Activated CD8-positive, alpha-beta T cell treated with anti-CD3 and anti-CD28 coated beads for 36 hours (primary cell): ENCODE results near the gene PTPRN2. TPM values are rescaled to one million over a fixed set of nuclear protein-coding genes. Genes with fewer than 3 reads are reported as not detected.

ENCODE experiments used
- ATAC-seq: fragments of 200-7000 bp; cut with Tn5 transposase; one replicate; pipeline ENCODE4 v1.10.0; 2021; ENCODE audit warnings: mild to moderate bottlenecking, moderate library complexity
- CTCF ChIA-PET: fragments of 350-600 bp; sonication (Branson Sonifier 250); formaldehyde crosslinking; loops from one replicate; lab custom pipeline; 2021; ENCODE audit warnings: antibody characterized with exemption; lab: Charles Lee
- POLR2A ChIA-PET: fragments of 350-600 bp; sonication (Branson Sonifier 250); formaldehyde crosslinking; loops from one replicate; lab custom pipeline; 2021; ENCODE audit warnings: antibody characterized with exemption; lab: Charles Lee
- DNase-seq: peaks from one replicate; pipeline ENCODE4 v3.0.0-alpha.2; 2020
- H3K27ac Mint-ChIP-seq: one replicate; pipeline ENCODE4 v1.8.0; 2021; ENCODE audit warnings: mild to moderate bottlenecking, mixed read lengths
- H3K27me3 Mint-ChIP-seq: one replicate; pipeline ENCODE4 v1.8.0; 2021; ENCODE audit warnings: mixed read lengths
- H3K36me3 Mint-ChIP-seq: one replicate; pipeline ENCODE4 v1.8.0; 2021; ENCODE audit warnings: low read depth, mixed read lengths
- H3K4me1 Mint-ChIP-seq: one replicate; pipeline ENCODE4 v1.8.0; 2021; ENCODE audit warnings: low read depth, mixed read lengths
- H3K4me3 Mint-ChIP-seq: one replicate; pipeline ENCODE4 v1.8.0; 2021; ENCODE audit warnings: mild to moderate bottlenecking, moderate library complexity, mixed read lengths
- H3K9me3 Mint-ChIP-seq: one replicate; pipeline ENCODE4 v1.8.0; 2021; ENCODE audit warnings: mixed read lengths
- CTCF ChIP-seq: fragments of 200-600 bp; IDR thresholded peaks from one replicate; pipeline ENCODE4 v1.8.0; 2022; ENCODE audit warnings: antibody characterized with exemption, mild to moderate bottlenecking
- intact Hi-C: fragments of 100-400 bp; cut with micrococcal nuclease; formaldehyde crosslinking; loops from one replicate; pipeline ENCODE4 v1.10.0; 2022
- total RNA-seq, 2 experiments: library from RNA; stranded (reverse); gene quantifications; one replicate each; pipeline ENCODE4 v1.2.3, GENCODE V29; 2021

PTPRN2 gene
- total RNA-seq, 2 experiments from 2014 or later, result 0.49 to 0.65 TPM

GRCh38 chr7:157613575-157614322 is 973.9 kb downstream of the PTPRN2 start:
- Mint-ChIP-seq H3K36me3 (no peaks in the 10 kb centered on the region), H3K9me3 (no peaks in the 10 kb centered on the region), H3K27ac (no peak overlapping the region), H3K27me3 (no peaks in the 10 kb centered on the region), H3K4me1 (peaks cover 14% of the 10 kb centered on the region), H3K4me3 (peak overlapping the region; percentile 10)
- no peak for ATAC-seq
- CTCF ChIA-PET, result interaction anchor here (1.2 kb wide), 2 partner anchors 115 to 181 kb away, joined by 3 read pairs; no protein-coding TSS in a partner anchor
- no peak for DNase-seq
- intact Hi-C loops, result no loop called here
- TF ChIP-seq CTCF, result no peak
- POLR2A ChIA-PET, result interaction anchor here (0.6 to 0.9 kb wide), 3 partner anchors 13 to 1875 kb away, joined by 3 read pairs; no protein-coding TSS in a partner anchor

- H3K27ac Mint-ChIP-seq, result peak overlapping the region; percentile 72
- DNase-seq, result peak; percentile 73
- H3K4me1 Mint-ChIP-seq, result peaks cover 14% of the 10 kb centered on the region
- peak; percentile 81 for ATAC-seq
- peak overlapping the region; percentile 70 for H3K4me3 Mint-ChIP-seq
- ChIA-PET CTCF (interaction anchor here (1.0 to 1.2 kb wide), 3 partner anchors 10 to 114 kb away, joined by 3 read pairs; no protein-coding TSS in a partner anchor), POLR2A (interaction anchor here (0.9 kb wide), 1 partner anchor 310 kb away, joined by 3 read pairs; no protein-coding TSS in a partner anchor)
- H3K27me3 Mint-ChIP-seq, result no peaks in the 10 kb centered on the region
- no peak for TF ChIP-seq CTCF
- no peaks in the 10 kb centered on the region for H3K9me3 Mint-ChIP-seq
- no peaks in the 10 kb centered on the region for H3K36me3 Mint-ChIP-seq
- intact Hi-C loops, result no loop called here
These were observed 974.7 kb downstream of the PTPRN2 start for GRCh38 chr7:157612664-157613561.

GRCh38 chr7:157612009-157612663 is 975.5 kb downstream of the PTPRN2 start:
- Mint-ChIP-seq H3K36me3 (no peaks in the 10 kb centered on the region), H3K4me3 (peak overlapping the region; percentile 70), H3K9me3 (no peaks in the 10 kb centered on the region), H3K27ac (peak overlapping the region; percentile 72), H3K27me3 (no peaks in the 10 kb centered on the region), H3K4me1 (peaks cover 14% of the 10 kb centered on the region)
- ChIA-PET CTCF (interaction anchor here (1.0 to 1.2 kb wide), 3 partner anchors 10 to 113 kb away, joined by 3 read pairs; no protein-coding TSS in a partner anchor), POLR2A (no interaction called here)
- DNase-seq (no peak), ATAC-seq (no peak)
- intact Hi-C loops, result no loop called here
- TF ChIP-seq CTCF, result no peak

- Mint-ChIP-seq H3K27ac (no peak overlapping the region), H3K4me3 (peak overlapping the region; percentile 17), H3K27me3 (no peaks in the 10 kb centered on the region), H3K4me1 (peaks cover 16% of the 10 kb centered on the region), H3K9me3 (no peaks in the 10 kb centered on the region), H3K36me3 (no peaks in the 10 kb centered on the region)
- DNase-seq (no peak), ATAC-seq (no peak)
- ChIA-PET CTCF (no interaction called here), POLR2A (no interaction called here)
- TF ChIP-seq CTCF, result no peak
- intact Hi-C loops, result no loop called here
These were observed 976.3 kb downstream of the PTPRN2 start for GRCh38 chr7:157611341-157611740.
